Coronary artery (tissue), 2 donors: ENCODE results near the gene KIF26B.

Source experiments
- DNase-seq: peaks from one replicate; pipeline ENCODE4 v3.0.0-alpha.2; 2017; ENCODE audit warnings: low spot score
- H3K27ac ChIP-seq, 2 donors: fragments of 200-600 bp; sonication (generic); one replicate each; pipeline ENCODE4 v1.5.1; 2016 to 2019
- H3K4me3 ChIP-seq: fragments of 200-600 bp; sonication (generic); 2 replicates; pipeline ENCODE4 v1.5.1; 2016; ENCODE audit warnings: mild to moderate bottlenecking, moderate library complexity
- TF ChIP-seq, protein P1 (sequence below): fragments of 200-600 bp; sonication (generic); IDR thresholded peaks from one replicate; pipeline ENCODE4 v1.5.1; 2019; ENCODE audit warnings: antibody characterized with exemption

The KIF26B gene

DNA sequence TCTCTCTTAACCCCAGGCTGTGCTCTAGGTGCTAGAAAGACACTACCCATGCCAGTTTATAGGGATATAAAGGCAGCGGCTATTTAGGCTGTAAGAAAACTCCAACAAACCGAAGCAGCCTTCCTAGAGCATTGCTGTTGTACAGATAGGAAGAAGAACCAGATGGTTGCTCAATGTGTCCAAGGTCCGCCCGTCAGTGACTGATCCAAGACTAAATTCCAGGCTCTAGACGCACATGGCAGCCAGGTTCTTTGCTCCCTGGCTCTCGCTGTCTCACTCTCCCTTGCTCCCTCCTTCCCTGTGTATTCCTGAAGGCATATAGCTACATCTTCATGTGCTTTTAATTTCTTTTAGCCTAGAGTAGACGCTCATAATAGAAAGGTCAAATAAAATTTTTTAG lies 303.4 kb downstream of the KIF26B start:
- no peak overlapping the region for H3K27ac ChIP-seq
- no peak for DNase-seq
- H3K4me3 ChIP-seq: no peak overlapping the region
- TF ChIP-seq, protein P1, sequence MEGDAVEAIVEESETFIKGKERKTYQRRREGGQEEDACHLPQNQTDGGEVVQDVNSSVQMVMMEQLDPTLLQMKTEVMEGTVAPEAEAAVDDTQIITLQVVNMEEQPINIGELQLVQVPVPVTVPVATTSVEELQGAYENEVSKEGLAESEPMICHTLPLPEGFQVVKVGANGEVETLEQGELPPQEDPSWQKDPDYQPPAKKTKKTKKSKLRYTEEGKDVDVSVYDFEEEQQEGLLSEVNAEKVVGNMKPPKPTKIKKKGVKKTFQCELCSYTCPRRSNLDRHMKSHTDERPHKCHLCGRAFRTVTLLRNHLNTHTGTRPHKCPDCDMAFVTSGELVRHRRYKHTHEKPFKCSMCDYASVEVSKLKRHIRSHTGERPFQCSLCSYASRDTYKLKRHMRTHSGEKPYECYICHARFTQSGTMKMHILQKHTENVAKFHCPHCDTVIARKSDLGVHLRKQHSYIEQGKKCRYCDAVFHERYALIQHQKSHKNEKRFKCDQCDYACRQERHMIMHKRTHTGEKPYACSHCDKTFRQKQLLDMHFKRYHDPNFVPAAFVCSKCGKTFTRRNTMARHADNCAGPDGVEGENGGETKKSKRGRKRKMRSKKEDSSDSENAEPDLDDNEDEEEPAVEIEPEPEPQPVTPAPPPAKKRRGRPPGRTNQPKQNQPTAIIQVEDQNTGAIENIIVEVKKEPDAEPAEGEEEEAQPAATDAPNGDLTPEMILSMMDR: no peak

DNA sequence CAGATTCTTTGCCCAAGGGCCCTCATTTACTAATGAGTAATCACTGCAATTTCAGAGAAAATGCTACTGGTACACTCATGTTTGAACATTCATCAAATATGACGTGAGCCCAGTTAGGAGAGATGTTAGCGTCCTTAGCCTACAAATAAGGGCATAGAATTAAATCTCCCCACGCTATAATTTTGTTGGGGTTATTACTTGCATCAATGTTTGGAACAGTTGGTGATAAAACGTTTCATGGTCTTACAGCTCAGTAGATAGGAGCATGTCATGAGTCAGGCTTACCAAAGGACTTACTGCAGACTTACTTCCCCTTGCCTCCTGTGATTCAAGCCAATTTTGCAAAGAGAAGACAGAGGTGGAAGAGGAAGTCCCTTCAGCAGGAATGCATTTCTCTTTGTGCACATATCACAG lies 304.0 kb downstream of the KIF26B start:
- TF ChIP-seq, protein P1: no peak
- no peak overlapping the region for H3K27ac ChIP-seq
- H3K4me3 ChIP-seq: no peak overlapping the region
- DNase-seq: no peak

DNA sequence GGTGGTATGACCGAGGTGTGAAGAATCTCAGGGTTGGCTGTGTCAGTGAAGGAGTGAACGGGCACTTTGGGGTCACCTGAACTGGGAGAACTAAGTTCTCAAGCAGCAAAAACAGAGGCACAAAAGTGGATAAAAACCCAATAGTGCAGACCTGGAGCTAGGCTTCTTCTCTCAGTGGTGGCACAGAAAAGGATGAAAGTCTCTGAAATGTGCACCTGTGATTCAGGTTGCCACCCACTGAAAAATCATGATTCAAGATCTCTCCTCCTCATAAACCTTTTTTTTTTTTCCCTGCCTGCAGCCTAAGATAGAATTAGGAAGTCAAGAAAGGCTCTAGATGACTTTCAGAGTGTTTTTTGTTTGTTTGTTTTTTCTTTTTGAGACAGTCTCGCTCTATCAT lies 304.8 kb downstream of the KIF26B start:
- Histone ChIP-seq H3K4me3 (no peak overlapping the region), H3K27ac (no peak overlapping the region)
- no peak for DNase-seq
- TF ChIP-seq, protein P1: no peak

DNA sequence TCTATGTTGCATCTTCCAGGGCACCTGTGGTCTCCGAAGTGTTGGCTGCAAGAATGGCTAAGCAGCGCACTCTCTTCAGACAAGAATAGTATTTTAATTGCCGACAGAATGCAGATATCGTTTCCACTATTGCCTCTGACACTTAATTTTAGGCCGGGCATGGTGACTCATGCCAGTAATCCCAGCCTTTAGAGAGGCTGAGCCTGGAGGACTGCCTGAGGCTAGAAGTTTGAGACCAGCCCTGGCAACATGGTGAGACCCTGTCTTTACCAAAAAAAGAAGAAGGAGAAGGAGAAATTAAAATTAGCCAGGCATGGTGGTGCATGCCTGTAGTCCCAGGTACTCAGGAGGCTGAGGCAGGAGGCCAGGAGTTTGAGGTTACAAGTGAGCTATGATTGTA lies 306.9 kb downstream of the KIF26B start:
- no peak overlapping the region for H3K4me3 ChIP-seq
- TF ChIP-seq, protein P1: no peak
- no peak for DNase-seq
- H3K27ac ChIP-seq: no peak overlapping the region

DNA sequence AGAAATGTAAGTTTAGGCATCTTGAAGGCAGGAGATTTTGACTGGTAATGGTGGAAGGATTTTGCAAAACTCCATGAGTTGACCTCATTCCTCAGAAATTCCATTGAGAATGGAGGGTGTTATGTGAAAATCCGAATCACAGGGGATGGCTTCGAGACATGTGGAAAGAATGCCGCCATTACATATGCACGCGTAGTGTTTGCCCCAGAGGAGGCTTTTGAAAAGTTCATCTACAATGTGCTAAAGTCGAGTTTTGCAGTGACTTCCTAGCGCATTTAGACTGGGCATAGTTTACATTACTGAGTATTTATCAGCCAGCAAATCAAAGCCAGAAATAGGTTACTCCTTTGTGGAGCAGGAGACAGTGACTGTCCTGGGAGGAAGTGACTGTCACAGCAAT lies 307.4 kb downstream of the KIF26B start:
- DNase-seq: no peak
- H3K27ac ChIP-seq: no peak overlapping the region
- TF ChIP-seq, protein P1: no peak
- no peak overlapping the region for H3K4me3 ChIP-seq

DNA sequence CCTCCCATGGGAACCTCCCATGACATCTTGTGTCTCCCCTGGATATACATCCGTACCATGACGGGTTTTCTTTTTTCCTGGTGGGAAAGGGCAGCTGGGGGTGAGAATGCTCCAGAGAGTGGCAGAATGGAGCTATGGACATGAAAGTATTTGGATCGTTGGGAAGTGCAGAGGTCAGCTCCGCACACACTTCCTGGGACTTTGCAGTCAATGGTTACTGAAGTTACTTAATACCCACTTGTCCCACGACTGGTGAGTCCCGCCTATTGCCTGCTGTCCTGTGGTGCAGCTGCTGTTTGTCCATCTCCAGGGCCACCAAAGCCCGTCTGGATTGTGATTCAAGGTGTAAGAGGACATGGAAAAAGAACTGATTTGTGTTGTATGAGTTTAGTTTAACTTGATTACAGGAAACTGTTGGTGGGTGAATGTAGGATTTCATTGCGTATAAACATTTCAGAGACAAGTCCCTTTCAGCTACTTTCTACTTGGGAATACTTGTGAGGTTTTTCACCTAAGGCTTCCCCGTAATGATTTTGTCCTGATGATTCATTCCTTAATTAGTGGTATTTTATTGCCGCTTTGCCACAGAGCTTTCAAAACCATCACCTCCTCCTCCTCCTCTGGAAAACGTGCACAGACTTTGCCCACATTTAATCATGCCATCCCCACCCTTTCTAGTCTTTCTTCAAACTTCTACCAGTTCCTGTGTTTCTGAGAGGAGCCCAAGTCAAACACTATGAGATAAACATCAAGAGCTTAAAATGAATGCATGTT lies 308.8 kb downstream of the KIF26B start:
- TF ChIP-seq, protein P1: no peak
- H3K27ac ChIP-seq: no peak overlapping the region
- DNase-seq: no peak
- H3K4me3 ChIP-seq: no peak overlapping the region

DNA sequence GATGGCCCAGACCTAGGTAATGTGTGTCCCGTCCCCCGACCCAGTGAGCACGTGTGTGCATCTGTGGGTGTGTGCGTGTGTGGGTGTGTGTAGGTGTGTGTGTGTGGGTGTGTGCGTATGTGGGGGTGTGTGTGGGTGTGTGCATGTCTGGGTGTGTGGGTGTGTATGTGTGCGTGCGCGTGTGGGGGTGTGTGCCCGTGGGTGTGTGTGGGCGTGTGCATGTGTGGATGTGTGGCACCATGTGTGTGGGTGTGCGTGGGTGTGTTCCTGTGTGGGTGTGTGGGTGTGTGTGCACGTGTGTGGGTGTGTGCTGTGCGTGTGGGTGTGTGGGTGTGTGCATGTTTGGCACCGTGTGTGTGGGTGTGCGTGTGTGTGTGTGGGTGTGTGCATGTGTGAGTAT lies 309.5 kb downstream of the KIF26B start:
- no peak overlapping the region for H3K27ac ChIP-seq
- no peak overlapping the region for H3K4me3 ChIP-seq
- DNase-seq: no peak
- TF ChIP-seq, protein P1: no peak
